ENCODE results near the gene STK10. TPM values are rescaled to one million over a fixed set of nuclear protein-coding genes. Genes with fewer than 3 reads are reported as not detected.
"Not testable (repeated sequence)": the region's sequence is repeated elsewhere in the genome, so short reads cannot be mapped to it uniquely, and the experiment has no call there.

Gene STK10
- total RNA-seq, 2 donors from 2014 or later: 16.1 to 23.2 TPM

GRCh38 chr5:172159016-172159415 is 29.0 kb downstream of the STK10 start:
- H3K9me3 ChIP-seq: no peaks in the 10 kb centered on the region
- H3K27me3 ChIP-seq: no peaks in the 10 kb centered on the region
- intact Hi-C loops (cut with DNase I): no loop called here
- DNase-seq: no peak
- no peak for TF ChIP-seq CTCF (IDR thresholded peaks at IDR 0.05)
- no peak overlapping the region for H3K4me3 ChIP-seq
- H3K4me1 ChIP-seq: no peaks in the 10 kb centered on the region
- H3K9ac ChIP-seq (ENCODE audit: low read depth in 2 of 2, low read length in 2 of 2): no peak overlapping the region
- no peaks in the 10 kb centered on the region for H3K36me3 ChIP-seq
- H3K27ac ChIP-seq: no peak overlapping the region

- no peak for DNase-seq
- no peaks in the 10 kb centered on the region for H3K36me3 ChIP-seq
- H3K9me3 ChIP-seq: no peaks in the 10 kb centered on the region
- H3K27ac ChIP-seq: no peak overlapping the region
- no peak overlapping the region for H3K4me3 ChIP-seq
- H3K27me3 ChIP-seq: no peaks in the 10 kb centered on the region
- no peak for TF ChIP-seq CTCF (IDR thresholded peaks at IDR 0.05)
- no peaks in the 10 kb centered on the region for H3K4me1 ChIP-seq
- no peak overlapping the region for H3K9ac ChIP-seq (ENCODE audit: low read depth in 2 of 2, low read length in 2 of 2)
- intact Hi-C loops (cut with DNase I): no loop called here
Observed at GRCh38 chr5:172156541-172156994, 31.5 kb downstream of the STK10 start.

- H3K9ac ChIP-seq (ENCODE audit: low read depth in 2 of 2, low read length in 2 of 2); H3K4me1 ChIP-seq; H3K4me3 ChIP-seq; DNase-seq; H3K9me3 ChIP-seq; H3K36me3 ChIP-seq; H3K27ac ChIP-seq; intact Hi-C loops (cut with DNase I); H3K27me3 ChIP-seq: not testable (repeated sequence)
Observed at GRCh38 chr5:172155101-172155500, 32.9 kb downstream of the STK10 start.

- Histone ChIP-seq H3K4me1 (peaks cover 5% of the 10 kb centered on the region), H3K9ac (ENCODE audit: low read depth in 2 of 2, low read length in 2 of 2) (no peak overlapping the region), H3K9me3 (no peaks in the 10 kb centered on the region), H3K36me3 (no peaks in the 10 kb centered on the region), H3K27ac (no peak overlapping the region), H3K27me3 (no peaks in the 10 kb centered on the region), H3K4me3 (no peak overlapping the region)
- DNase-seq: no peak
- no peak for TF ChIP-seq CTCF (IDR thresholded peaks at IDR 0.05)
- intact Hi-C loops (cut with DNase I): no loop called here
Observed at GRCh38 chr5:172153695-172154094, 34.3 kb downstream of the STK10 start.

GRCh38 chr5:172151661-172152210 is 36.3 kb downstream of the STK10 start:
- Histone ChIP-seq H3K27me3 (no peaks in the 10 kb centered on the region), H3K9me3 (no peaks in the 10 kb centered on the region), H3K4me1 (peaks cover 5% of the 10 kb centered on the region), H3K27ac (no peak overlapping the region), H3K9ac (ENCODE audit: low read depth in 2 of 2, low read length in 2 of 2) (no peak overlapping the region), H3K36me3 (no peaks in the 10 kb centered on the region), H3K4me3 (no peak overlapping the region)
- no peak for DNase-seq
- intact Hi-C loops (cut with DNase I): no loop called here
- no peak for TF ChIP-seq CTCF (IDR thresholded peaks at IDR 0.05)

- Histone ChIP-seq H3K27me3 (no peaks in the 10 kb centered on the region), H3K9me3 (no peaks in the 10 kb centered on the region), H3K36me3 (no peaks in the 10 kb centered on the region), H3K27ac (peak overlapping the region; percentile 40), H3K4me3 (no peak overlapping the region), H3K9ac (ENCODE audit: low read depth in 2 of 2, low read length in 2 of 2) (peak overlapping the region in 1 of 2 donors; percentile 34), H3K4me1 (peaks cover 5% of the 10 kb centered on the region)
- no peak for DNase-seq
- no peak for TF ChIP-seq CTCF (IDR thresholded peaks at IDR 0.05)
- intact Hi-C loops (cut with DNase I): no loop called here
Observed at GRCh38 chr5:172150514-172151425, 37.3 kb downstream of the STK10 start.

GRCh38 chr5:172149481-172149880 is 38.5 kb downstream of the STK10 start:
- intact Hi-C loops (cut with DNase I); H3K9ac ChIP-seq (ENCODE audit: low read depth in 2 of 2, low read length in 2 of 2); H3K27ac ChIP-seq; H3K36me3 ChIP-seq; DNase-seq; H3K9me3 ChIP-seq; H3K4me1 ChIP-seq; H3K27me3 ChIP-seq; H3K4me3 ChIP-seq: not testable (repeated sequence)

Measured in colonic mucosa (tissue), 4 donors.